OCI-LY1 (cell line): ENCODE results near the gene RPS23.

Experiments
- CTCF ChIP-seq: fragments of 200-600 bp; sonication (generic), shearing (Covaris generic); IDR thresholded peaks from 2 replicates; pipeline ENCODE4 v1.5.1; 2017; ENCODE audit warnings: mild to moderate bottlenecking, antibody characterized with exemption, low read length, moderate library complexity, mixed read lengths
- EZH2 ChIP-seq: fragments of 200-600 bp; sonication (generic), shearing (Covaris generic); IDR thresholded peaks from 2 replicates; pipeline ENCODE4 v1.8.0; 2017; ENCODE audit warnings: borderline replicate concordance, mixed run types, mild to moderate bottlenecking, antibody characterized with exemption, low read length, moderate library complexity, mixed read lengths

GRCh38 chr5:82259172-82259800 is 18.9 kb downstream of the RPS23 start:
- TF ChIP-seq CTCF = peak; percentile 56
- no peak for TF ChIP-seq EZH2
